DMS 273 (cell line): Measurements from ENCODE around the gene CCDC34.
A peak's percentile ranks its signal among the peaks of the same experiment; 100 is the strongest.

Source experiments
- DNase-seq: peaks from one replicate; lab custom pipeline; 2025; ENCODE audit not compliant: unreplicated experiment; lab: John Stamatoyannopoulos, UW

The CCDC34 gene

DNA sequence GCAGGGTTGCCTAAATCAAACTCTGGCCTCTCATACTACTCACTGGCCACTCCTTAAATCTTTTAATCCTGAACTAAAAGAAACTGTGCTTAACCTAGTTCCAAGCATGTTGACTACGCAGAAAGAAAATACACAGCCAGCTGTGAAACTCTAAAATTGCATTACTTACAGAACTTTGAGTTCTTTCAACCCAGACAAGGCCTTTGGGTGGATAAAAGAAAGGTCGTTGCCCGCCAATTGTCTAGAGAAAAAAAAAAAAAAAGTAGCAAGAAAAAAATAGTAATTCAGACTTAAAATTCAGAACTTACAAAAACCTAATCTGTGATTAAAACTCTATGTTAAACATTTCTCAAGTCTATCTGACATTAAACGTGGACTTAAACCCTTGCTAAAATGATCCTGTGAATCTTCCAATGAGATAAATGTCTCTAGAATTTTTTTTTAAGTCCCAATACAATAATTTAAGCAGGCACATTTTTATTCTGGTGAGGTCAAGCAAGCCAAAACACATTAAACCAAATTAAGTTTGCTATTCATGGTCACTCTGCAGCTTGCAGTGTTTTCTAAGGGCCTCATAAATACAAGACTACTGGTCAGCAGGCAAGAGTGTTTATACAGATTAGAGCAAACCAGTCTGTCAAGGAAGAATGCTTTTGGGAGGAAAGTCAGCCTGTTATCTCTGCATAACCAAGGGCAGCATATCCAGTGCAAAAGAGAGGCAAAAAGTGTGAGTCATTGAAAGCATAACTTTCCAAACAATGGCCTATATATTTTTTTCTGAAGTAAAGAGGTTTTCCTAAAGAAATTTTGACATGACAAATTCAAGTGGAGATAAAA lies 29.5 kb upstream of the CCDC34 start:
- no peak for DNase-seq

DNA sequence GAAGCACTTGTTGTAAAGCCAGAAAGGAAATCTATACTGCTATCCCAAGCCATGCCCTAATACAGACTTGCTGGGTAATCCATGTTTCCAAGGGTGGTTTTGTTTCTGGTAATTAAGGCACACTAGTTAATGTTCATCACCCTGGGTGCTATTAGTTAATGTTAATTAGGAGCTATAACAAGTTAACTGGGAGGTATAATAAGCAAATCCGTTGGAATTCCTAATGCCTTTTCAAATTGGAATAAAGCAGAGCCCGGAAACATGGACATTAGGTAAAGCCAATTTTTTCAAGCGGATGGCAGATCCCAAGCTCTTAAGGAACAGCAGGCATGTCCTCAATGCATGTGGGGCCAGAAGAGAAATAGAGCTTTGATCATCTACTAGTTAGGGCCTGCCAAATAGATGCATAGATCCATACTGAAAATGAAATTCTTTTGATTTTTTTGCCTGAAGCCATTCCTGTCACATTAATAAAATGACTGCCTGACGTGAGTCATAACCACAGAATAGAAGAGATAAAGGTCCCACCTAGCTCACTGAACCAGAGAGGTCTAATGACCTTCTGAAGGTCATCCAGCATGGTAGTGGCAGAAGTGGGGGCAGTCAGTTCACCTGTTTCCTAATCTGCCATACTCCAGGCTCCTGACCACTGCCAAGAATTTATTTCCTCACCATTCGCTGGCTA lies 28.5 kb upstream of the CCDC34 start:
- no peak for DNase-seq

DNA sequence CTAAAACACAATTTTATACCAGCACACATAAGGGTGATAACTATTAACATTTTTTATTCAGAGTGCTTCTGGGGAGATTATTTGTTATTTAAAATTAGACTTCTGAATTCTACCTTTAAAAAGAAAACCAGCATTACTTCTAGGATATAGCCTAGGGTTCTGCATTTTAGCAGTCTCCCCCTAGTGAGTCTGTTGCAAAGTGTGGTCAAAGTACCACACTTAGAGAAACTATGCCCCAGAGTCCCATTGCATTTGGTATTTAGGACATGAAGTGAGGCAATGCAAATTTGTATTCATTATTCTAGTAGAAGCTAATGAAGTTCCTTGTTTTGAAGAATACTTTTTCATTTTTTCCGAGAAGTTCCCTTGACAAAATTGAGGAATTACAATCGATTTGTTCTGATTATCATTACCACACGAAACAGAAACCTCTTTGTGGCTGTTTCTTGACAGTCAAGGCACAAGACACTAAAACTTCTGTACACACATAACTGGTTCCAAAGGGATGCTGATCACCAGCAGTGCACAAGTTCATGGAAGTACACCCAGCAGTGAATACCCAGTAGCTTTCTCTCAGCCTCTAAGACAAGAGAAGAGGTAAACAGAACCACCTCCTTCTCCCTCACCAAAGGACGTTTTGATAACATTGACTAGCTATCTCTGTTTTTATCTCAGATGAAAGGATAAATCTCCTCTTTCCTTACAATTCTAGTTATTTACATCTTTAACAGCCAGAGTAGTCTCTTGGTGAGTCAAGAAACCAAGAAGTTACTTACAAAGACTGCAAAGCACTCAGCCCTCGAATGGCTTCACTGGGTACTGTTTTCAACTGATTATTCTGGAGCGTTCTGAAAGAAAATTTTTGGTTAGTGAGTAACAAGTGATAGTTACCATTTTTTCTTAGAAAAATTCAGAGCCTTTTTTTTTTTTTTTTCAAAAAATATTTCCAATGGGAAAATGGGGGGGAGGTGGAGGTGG lies 27.6 kb upstream of the CCDC34 start:
- no peak for DNase-seq

DNA sequence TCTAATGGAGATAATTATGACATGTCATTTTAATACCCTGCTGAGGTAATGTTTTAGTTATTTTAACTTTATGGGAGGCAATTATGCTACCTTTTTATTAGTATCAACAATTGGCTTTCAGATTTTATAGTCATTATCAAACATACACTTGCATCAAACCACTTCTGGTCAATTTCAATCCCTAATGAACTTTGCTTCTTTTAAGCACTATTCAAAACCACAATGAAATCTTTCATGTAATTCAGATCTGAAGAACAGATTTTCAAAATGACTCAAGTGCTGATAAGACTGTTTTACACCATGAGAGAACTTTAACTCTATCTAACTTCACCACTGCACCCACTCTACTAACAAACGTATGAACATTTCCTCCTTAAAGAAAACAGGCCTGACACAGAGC lies 25.9 kb upstream of the CCDC34 start:
- DNase-seq: no peak

DNA sequence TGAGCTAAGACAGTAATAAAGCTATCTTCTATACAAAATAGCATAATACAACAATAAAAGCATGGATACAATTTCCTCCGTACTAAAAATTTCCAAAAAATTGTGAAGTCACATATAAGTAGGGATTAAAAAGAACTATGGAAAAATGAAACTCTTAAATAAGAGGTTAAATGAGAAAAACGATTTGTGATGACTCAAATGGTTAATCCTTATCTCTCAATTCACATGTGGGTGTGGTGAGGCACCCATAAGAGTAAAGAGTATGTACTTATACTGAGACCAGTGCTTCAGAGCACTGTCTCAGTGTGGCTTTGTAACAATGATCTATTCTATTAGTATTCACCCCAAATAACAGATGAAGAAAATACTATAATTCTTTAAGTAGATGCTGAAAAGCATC lies 25.0 kb upstream of the CCDC34 start:
- DNase-seq: no peak

DNA sequence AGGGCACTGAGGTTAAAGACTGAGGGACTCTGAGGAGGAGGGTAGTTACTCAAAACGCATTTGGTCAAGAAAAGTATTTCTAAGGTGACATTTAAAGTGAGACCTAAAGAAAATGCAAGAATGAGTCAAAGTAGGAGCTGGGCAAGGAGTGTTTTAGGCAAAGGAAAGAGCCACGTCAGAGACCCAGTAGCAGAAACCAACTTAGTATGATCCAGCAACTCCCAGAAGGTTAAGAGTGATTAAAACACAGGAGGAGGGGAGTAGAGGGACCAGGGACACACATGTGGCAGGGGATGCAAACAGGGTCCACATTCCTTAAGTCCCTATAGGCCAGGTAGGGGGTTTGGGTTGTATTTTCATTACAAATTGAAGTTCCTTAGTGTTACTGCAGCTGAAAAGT lies 24.3 kb upstream of the CCDC34 start:
- no peak for DNase-seq

DNA sequence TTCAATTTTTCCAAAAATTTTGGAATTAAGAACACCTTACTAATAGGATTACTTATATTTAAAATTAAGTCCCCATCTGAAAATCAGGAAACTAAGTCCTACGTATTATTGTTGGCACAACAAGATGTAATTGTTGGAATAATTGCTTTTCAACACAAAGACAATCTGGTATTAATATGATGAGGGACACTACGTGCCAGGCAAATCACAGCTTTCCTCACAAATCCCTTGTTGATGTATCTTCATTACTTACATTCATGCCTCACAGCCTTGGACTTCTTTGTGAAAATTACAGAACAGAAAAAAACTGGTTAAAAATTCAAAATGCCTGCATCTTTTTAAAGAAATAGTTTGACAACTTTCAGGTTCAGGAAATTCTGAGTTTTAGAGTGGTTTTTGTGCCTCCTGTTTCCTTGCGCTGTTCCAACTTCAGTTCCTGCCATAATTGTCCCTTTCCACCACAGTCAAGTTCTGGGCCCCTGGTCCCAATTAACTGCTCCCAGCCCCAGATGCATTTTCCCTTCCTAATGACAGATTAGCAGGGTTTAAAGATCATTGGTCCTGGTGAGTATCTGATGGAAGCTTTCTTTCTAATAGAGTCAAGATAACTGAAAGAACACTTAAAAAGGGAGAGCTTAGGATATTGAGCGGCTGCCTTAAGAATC lies 23.3 kb upstream of the CCDC34 start:
- no peak for DNase-seq

DNA sequence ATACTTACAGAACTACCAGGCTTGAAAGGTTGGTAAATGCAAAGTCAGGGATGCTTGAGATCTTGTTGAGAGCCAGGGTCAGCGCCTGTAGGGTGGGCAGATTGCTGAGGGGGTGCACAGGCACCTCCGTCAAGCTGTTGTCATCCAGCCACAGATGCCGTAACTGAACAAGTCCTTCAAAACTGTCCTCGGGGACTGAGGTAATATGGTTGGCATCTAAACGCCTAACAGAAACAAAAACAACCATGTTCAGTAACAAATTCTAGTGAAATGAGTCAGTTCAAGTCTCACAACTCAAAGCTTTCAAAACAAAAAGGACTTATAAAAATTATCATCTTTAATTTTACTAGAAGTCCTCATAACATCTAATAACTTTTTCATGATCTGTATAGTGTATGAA lies 22.2 kb upstream of the CCDC34 start:
- peak; percentile 86 for DNase-seq

DNA sequence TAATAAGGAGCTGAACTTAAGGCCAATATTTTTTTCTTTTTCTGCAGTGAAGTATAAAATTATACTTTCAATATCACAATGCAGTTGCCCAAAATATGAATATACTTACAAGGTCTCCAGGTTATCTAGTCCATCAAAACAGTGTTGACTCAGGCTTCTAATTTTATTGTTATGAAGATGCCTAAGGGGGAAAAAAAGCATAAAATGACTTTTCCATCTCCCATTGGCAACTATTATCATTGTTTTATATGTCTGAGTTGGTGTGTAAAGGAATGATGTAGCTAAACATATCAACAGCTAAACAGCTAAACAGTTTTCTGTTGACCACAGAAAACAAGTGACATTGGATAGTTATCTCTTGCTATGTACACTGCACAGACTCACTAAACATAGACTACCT lies 21.2 kb upstream of the CCDC34 start:
- DNase-seq: no peak

DNA sequence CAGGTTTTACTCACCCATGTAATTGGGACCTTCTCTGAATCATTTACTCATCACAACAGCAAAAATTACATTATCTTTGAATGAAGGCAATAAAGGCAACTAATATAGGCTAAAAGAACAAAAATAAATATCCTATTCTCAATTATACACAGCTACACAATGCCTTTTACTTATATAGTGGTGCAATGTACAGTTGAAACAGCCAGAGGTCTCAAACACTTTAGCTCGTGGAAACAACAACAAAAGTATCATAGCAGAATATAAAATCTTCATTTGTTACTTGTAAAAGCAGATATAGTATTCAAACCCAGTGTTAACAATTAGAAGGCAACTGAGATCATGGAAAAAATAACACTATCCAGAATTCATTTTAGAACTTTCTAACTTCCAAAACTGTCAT lies 20.6 kb upstream of the CCDC34 start:
- no peak for DNase-seq

DNA sequence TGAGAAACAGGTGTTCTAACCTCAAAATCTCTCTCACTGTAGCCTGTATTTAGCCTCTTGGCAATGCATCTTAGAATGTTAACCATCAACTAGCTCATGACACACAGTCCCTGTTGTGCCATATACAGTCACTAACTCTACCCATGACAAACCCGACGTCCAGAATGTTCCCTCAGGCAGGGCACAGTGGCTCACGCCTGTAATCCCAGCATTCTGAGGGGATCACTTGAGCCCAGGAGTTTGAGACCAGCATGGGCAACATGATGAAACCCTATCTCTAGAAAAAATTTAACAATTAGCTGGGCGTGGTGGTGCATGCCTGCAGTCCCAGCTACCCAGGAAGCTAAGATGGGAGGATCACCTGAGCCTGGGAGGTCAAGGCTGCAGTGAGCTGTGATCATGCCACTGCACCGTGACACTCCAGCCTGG lies 18.2 kb upstream of the CCDC34 start:
- DNase-seq: no peak

DNA sequence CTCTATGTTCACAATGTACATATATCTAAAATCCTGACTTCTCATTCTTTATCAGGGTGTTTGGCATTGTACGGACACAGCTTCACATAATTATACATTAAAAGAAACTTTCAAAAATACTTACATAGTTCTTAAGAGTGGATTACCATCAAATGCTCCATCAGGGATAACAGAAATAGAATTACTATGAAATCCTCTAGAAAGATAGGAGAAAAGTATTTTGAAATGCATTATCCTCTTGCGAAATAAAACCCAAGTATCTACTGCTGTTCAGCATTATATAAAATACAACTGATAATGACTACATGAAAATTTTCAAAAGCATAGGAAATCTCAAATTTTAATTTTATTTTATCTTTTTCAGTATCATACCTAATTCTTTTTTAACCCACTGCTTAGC lies 17.8 kb upstream of the CCDC34 start:
- DNase-seq: no peak

DNA sequence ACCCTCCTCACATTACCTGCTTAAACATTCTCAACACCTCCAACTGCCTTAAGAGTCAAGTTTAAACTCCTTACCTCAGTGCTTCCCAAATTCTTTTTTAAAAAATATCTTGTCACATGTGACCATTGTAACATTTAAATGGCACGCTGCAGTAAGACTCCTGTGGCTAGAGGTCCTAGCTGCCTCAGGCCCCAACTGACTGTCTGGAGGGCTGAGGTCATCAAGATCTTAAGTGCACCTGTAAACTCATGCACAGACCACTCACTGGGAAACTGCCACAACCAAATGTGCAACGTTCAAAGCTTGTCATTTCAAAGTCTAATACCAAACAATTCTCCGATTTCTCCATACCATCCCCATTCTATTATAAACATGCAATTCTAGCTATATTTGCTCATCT lies 16.4 kb upstream of the CCDC34 start:
- no peak for DNase-seq

DNA sequence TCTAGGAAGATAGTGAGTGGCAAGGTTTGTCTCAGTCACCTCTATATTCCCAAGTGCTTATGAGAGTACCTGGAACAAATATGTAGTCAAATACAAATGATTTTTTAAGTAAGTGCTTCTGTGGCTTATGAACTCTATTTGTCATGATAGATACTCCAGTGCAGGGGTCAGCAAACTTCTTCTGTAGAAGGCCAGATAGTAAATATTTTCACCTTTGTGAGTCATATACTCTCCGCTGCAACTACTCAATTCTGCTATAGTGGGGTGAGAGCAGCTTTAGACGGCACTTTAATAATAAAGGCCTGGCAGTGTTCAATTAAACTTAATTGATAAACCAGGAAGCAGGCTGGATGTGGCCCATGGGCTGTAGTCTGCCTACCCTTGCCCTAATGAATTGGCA lies 12.4 kb upstream of the CCDC34 start:
- DNase-seq: no peak

DNA sequence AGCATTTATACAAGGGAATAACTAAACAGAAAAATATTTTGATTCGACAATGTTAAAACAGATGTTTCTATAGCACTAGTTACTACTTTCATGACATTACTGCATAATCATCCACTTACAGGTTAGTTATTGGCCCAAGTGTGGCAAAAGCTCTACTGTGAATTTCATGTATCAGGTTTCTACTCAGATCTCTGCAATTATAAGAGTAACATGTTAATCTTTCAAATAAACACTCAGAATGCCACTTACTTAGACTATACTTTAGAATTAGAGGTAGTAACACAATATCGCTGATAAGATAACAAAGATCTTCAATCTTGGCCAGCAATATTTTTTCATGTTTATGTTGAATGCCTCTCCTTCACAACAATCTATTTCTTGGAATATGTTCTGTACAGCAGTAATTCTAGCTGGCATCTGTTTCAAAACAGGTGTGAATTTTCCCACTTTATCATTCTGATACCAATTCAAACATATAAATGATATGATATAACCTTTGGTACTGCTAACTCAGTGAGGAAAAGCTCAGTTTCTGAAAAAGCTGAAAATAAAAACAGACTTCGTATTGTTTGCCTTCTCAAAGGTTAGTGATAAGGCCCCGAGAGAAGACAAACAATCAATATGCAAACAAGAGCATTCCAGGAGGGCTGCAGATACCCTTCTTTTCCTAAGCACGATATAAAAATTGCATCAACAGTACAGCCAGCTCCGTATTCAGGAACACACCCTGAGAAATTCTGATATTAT lies 11.0 kb upstream of the CCDC34 start:
- DNase-seq: no peak

DNA sequence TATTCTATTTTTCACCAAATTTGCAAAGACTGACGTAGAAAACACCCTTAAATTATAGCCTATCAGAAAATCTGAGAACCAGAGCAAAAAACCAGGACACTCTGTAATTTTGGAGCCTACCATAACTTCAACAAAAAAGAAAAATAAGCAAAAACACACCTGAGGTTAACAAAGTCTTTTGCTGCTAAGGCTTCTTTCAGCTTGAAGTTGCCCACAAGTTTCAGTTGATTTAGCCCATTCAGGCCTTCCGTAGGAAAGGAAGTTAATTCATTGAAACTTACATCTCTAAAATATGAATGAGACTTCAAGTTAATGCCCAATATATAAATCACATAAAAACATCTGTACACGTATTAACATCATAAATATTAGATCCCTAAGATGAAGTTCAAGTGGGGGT lies 10.4 kb upstream of the CCDC34 start:
- no peak for DNase-seq

DNA sequence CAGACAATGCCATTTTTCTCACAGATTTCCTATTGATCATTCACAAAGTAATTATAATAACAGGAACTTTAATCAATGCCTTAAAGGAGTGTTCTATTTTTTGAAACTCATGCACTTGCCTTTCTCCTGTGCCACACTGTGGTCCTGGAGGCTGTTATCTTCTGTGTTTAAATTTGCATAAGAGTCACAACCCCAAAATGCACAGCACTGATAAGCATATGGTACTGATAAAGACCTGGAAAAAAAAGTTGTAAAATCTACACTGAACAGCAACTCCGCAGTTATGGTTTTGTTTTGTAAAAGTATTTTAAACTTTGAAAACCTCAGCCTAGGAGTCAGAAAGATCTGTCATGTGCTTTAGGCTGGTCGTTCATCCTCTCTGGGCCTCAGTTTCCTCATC lies 9.1 kb upstream of the CCDC34 start:
- DNase-seq: no peak

DNA sequence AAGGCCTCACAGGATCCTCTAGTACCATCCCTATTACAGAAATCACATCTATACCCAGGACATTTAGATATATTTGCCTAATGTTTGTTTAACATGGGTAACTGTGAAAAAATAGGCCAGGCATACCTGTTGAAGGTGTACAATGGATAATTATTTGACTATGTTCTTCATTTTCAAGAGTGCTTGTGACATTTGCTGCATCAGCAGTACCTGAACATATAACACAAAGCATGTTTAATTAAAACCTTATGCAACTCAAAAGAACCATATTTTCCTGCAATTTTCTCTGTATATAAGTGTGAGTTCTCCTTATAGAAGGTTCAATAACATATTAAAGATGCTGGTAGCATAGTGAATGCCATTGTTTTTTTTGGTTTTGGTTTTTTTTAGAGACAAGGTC lies 8.5 kb upstream of the CCDC34 start:
- no peak for DNase-seq

DNA sequence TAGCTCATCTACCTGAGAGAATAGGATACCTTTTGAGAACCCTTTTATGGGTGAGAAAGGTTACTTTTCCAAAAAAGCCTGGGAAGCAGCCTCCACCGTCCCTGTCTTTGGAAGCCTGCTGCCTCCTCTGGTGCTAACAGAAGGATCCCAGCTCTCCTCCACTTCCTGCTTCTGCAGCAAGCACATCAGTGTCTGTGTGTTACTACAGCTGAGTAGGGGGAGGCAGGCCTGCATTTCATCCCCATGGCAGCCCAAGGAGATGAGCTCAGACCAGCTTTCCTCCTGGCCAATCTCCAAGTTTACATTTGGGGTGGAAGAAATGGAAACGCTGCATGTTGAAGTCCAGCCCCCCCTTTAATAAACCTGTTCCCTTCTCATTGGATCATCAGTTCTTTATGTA lies 7.4 kb upstream of the CCDC34 start:
- no peak for DNase-seq

DNA sequence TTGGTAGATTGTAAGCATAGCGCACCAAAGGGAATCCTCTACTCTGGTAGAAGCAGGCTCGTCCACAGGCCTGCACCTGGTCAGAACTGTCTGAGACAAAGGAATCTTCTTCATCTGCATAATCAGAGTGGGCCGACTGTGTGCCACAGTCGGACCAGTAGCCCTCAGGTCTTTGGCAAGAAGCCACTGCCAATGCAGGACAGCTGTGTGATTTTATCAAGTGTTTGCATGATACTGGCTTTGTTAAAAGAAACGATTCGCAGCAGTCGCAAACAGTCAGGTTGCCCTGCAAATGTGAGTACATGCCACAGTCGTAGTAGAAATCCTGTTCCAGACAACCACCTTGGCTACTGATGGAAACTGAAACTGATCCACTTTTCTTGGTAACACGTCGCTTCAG lies 4.9 kb upstream of the CCDC34 start:
- peak; percentile 4 for DNase-seq
